ENCODE measurements around the gene TSC2.
A peak's percentile ranks its signal among the peaks of the same experiment; 100 is the strongest.

Gene TSC2

GRCh38 chr16:2071454-2072202 lies 23.8 kb downstream of the TSC2 start:
- no peak for DNase-seq

GRCh38 chr16:2072926-2073325 lies 25.1 kb downstream of the TSC2 start:
- DNase-seq: no peak

GRCh38 chr16:2074071-2074470 lies 26.3 kb downstream of the TSC2 start:
- DNase-seq: no peak

GRCh38 chr16:2075631-2076030 lies 27.8 kb downstream of the TSC2 start:
- DNase-seq: no peak

GRCh38 chr16:2076072-2076865 lies 28.5 kb downstream of the TSC2 start:
- no peak for DNase-seq

GRCh38 chr16:2077016-2077415 lies 29.2 kb downstream of the TSC2 start:
- no peak for DNase-seq

GRCh38 chr16:2077696-2078095 lies 29.9 kb downstream of the TSC2 start:
- DNase-seq: no peak

- DNase-seq: no peak
Measured at GRCh38 chr16:2078096-2078495, 30.3 kb downstream of the TSC2 start.

GRCh38 chr16:2078691-2079090 lies 30.9 kb downstream of the TSC2 start:
- no peak for DNase-seq

GRCh38 chr16:2079311-2079800 lies 31.6 kb downstream of the TSC2 start:
- DNase-seq: no peak

- no peak for DNase-seq
Measured at GRCh38 chr16:2079991-2080390, 32.2 kb downstream of the TSC2 start.

GRCh38 chr16:2081201-2082084 lies 33.7 kb downstream of the TSC2 start:
- no peak for DNase-seq

- peak; percentile 65 for DNase-seq
Measured at GRCh38 chr16:2082171-2082982, 34.6 kb downstream of the TSC2 start.

GRCh38 chr16:2082983-2083364 lies 35.2 kb downstream of the TSC2 start:
- peak; percentile 30 for DNase-seq

GRCh38 chr16:2083409-2083808 lies 35.6 kb downstream of the TSC2 start:
- DNase-seq: peak; percentile 20

- DNase-seq: peak; percentile 24
Measured at GRCh38 chr16:2083876-2084780, 36.3 kb downstream of the TSC2 start.

GRCh38 chr16:2084895-2085625 lies 37.3 kb downstream of the TSC2 start:
- peak; percentile 47 for DNase-seq

GRCh38 chr16:2085669-2086068 lies 37.9 kb downstream of the TSC2 start:
- DNase-seq: no peak

GRCh38 chr16:2086106-2086742 lies 38.4 kb downstream of the TSC2 start:
- DNase-seq: no peak
